Skeletal muscle tissue (tissue), 4 donors: Measurements from ENCODE around the gene GNPTAB. TPM values are rescaled to one million over a fixed set of nuclear protein-coding genes. Genes with fewer than 3 reads are reported as not detected.
"Not testable (repeated sequence)": the region's sequence is repeated elsewhere in the genome, so short reads cannot be mapped to it uniquely, and the experiment has no call there.

Experiments
- H3K27ac ChIP-seq: one replicate; pipeline ENCODE4 v1.7.0; 2013; ENCODE audit warnings: mild to moderate bottlenecking, low read depth, low read length, inconsistent platforms
- H3K27me3 ChIP-seq, 3 donors: one replicate each; pipeline ENCODE4 v1.7.0; 2013; ENCODE audit warnings: low read length in 3 of 3; ENCODE audit not compliant: control insufficient read depth in 3 of 3, insufficient read depth in 3 of 3
- H3K36me3 ChIP-seq, 3 donors: one replicate each; pipeline ENCODE4 v1.7.0; 2013; ENCODE audit warnings: low read length in 3 of 3; ENCODE audit not compliant: control insufficient read depth in 3 of 3, insufficient read depth in 3 of 3
- H3K4me1 ChIP-seq, 3 donors: one replicate each; pipeline ENCODE4 v1.7.0; 2013; ENCODE audit warnings: low read length in 3 of 3, mild to moderate bottlenecking in 3 of 3; ENCODE audit not compliant: control insufficient read depth in 3 of 3, insufficient read depth in 3 of 3
- H3K4me3 ChIP-seq, 3 donors: one replicate each; pipeline ENCODE4 v1.7.0; 2013; ENCODE audit warnings: low read length in 3 of 3
- H3K9ac ChIP-seq, 3 donors: one replicate each; pipeline ENCODE4 v1.7.0; 2013; ENCODE audit warnings: low read length in 3 of 3, mild to moderate bottlenecking in 3 of 3, moderate library complexity in 2 of 3, low read depth in 1 of 3
- H3K9me3 ChIP-seq, 3 donors: one replicate each; pipeline ENCODE4 v1.7.0; 2013; ENCODE audit warnings: low read length in 3 of 3; ENCODE audit not compliant: control insufficient read depth in 3 of 3
- total RNA-seq: library from RNA; depleted of rRNA; stranded (reverse); fragments of >200 nt; gene quantifications from one replicate; pipeline ENCODE4 v1.2.3, GENCODE V29; 2014
- donor health status: Osteomylitis.

The GNPTAB gene
- total RNA-seq, 1 donor from 2014 or later = 10.4 TPM

DNA sequence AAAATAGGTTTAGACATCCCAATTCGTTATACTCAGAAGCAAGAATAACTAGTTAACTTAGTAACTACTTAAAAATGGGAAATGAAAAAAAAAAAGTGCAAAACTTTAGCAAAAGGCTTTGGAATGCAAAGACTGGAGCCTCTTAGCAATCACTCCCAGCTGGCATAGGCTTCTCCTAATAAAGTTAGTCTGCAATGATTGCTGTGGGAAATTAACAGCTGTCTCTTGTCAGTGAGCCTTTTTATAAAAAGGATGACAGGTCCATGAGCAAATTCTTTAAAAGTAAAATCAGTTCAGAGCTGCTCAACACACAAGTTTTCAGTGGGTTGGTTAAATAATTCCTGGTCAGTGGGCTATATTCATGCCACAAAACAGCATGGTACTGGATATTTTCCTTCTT lies 84.1 kb downstream of the GNPTAB start:
- Histone ChIP-seq H3K4me1 (no peaks in the 10 kb centered on the region), H3K36me3 (peaks cover 35 to 61% (median 47%) of the 10 kb centered on the region in 3 donors), H3K27ac (no peak overlapping the region), H3K9ac (no peak overlapping the region), H3K27me3 (no peaks in the 10 kb centered on the region), H3K9me3 (no peaks in the 10 kb centered on the region), H3K4me3 (no peak overlapping the region)

- Histone ChIP-seq H3K36me3 (peaks cover 31 to 58% (median 43%) of the 10 kb centered on the region in 3 donors), H3K27me3 (no peaks in the 10 kb centered on the region)
Observed at GRCh38 chr12:101746196-101746595, 84.6 kb downstream of the GNPTAB start.

DNA sequence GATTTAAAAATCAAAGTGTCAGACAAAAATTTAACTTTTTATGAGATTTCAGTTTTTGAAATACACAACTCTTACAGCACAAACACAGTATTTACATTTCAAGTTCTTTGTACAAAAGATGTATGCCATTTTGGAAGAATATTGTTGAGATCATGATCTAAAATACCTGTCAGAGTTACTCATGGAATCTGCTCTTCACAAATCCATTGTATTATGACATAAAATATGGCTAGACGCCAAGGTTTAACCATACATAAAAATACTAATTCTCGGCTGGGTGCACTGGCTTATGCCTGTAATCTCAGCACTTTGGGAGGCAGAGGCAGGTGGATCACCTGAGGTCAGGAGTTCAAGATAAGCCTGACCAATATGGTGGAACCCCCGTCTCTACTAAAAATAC lies 85.3 kb downstream of the GNPTAB start:
- Histone ChIP-seq H3K27me3 (no peaks in the 10 kb centered on the region), H3K9me3 (no peaks in the 10 kb centered on the region), H3K4me1 (no peaks in the 10 kb centered on the region), H3K9ac (no peak overlapping the region), H3K27ac (no peak overlapping the region), H3K4me3 (no peak overlapping the region), H3K36me3 (peaks cover 28 to 52% (median 42%) of the 10 kb centered on the region in 3 donors)

More at GRCh38 chr12:101746196-101746595, 84.6 kb downstream of the GNPTAB start:
- Histone ChIP-seq H3K27ac (no peak overlapping the region), H3K4me3 (no peak overlapping the region), H3K9me3 (no peaks in the 10 kb centered on the region), H3K9ac (no peak overlapping the region), H3K4me1 (no peaks in the 10 kb centered on the region)

DNA sequence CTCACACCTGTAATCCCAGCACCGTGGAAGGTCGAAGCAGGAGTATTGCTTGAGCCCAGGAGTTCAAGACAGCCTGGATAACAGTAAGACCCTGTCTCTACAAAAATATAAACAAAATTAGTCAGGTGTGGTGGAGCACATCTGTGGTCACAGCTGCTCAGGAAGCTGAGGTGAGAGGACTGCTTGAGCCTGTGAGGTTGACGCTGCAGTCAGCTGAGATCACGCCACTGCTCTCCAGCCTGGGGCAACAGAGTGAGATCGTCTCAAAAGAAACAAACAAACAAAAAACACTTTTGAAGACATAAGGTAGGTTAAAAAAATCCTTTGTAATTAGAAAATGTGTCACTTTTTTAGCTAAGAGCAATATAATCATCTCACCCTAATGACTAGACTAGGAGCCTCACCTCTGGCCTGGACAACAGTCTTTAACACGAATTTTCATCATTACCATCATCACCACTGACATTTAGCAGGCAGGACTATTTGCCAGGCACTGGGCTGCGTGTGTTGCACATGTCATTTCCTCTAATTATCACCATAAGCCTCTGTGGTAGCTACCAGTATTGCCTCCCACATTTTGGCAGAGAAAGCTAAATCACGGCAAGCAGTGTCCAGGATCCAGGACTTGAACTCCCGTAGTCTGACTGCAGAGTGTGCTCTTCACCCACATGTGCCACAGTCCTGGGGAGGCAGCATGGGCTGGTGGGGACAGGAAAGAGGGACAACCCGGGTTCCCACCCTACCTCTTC lies 86.9 kb downstream of the GNPTAB start:
- Histone ChIP-seq H3K27ac (no peak overlapping the region), H3K4me1 (no peaks in the 10 kb centered on the region), H3K9me3 (no peaks in the 10 kb centered on the region), H3K4me3 (no peak overlapping the region), H3K27me3 (no peaks in the 10 kb centered on the region), H3K9ac (no peak overlapping the region), H3K36me3 (peaks cover 24 to 44% (median 38%) of the 10 kb centered on the region in 3 donors)

DNA sequence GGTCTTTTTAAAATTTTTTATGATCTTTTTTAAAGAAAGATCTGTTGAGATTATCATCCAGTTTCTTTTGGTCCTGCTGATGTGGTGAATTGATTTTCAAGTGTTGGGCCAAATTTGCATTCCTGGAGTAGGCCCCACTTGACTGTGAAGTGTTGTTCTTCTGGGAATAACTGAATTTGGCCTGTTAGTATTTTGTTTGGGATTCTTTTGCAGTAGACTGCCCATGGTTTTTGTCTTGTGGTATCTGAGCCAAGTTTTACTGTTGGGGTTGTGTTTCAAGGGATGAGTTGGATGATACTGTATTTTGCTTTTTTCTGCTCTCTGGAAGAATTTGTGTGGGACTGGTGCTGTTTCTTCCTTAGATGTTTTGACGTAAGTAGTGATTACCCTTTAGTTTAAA lies 87.5 kb downstream of the GNPTAB start:
- H3K4me1 ChIP-seq = no peaks in the 10 kb centered on the region
- no peak overlapping the region for H3K9ac ChIP-seq
- no peaks in the 10 kb centered on the region for H3K27me3 ChIP-seq
- no peak overlapping the region for H3K27ac ChIP-seq
- peaks cover 21 to 38% (median 32%) of the 10 kb centered on the region in 3 donors for H3K36me3 ChIP-seq
- H3K4me3 ChIP-seq = no peak overlapping the region
- no peaks in the 10 kb centered on the region for H3K9me3 ChIP-seq

DNA sequence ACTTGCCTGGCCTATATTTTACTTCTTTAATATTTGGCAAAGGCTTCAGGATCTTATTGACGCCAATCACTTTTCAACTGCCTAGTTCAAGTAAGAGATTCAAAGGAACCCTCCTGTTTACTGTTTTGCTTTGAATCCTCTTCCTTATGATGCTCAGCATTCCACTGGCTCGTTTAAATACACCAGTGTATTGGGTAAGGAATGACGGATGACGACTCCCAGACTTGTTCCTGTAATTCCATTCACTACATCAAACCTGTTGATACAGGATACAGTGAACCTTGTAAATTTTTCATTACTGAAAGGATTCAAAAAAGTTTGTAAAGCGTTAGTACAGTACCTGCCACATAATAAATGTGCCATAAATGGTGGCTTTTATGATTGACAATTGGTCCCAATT lies 89.8 kb downstream of the GNPTAB start:
- Histone ChIP-seq H3K4me1 (no peaks in the 10 kb centered on the region), H3K4me3 (no peak overlapping the region), H3K36me3 (peaks cover 12 to 19% (median 17%) of the 10 kb centered on the region in 3 donors), H3K27me3 (no peaks in the 10 kb centered on the region), H3K9me3 (no peaks in the 10 kb centered on the region), H3K9ac (no peak overlapping the region), H3K27ac (no peak overlapping the region)

DNA sequence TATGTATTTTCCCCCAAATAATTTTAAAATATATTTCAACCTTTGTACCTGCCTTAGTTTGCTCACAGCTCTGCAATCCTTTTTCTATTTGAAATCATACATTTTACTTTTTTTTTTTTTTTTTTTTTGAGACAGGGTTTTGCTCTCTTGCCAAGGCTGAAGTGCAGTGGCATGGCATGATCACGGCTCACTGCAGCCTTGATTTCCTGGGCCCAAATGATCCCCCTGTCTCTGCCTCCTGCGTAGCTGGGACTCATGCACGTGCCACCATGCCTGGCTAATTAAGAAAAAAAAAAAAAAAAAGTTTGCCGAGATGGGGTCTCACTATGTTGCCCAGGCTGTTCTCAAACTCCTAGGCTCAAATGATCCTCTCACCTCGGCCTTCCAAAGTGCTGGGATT lies 90.2 kb downstream of the GNPTAB start:
- Histone ChIP-seq H3K27ac (no peak overlapping the region), H3K4me1 (no peaks in the 10 kb centered on the region), H3K4me3 (no peak overlapping the region), H3K36me3 (peaks cover 12 to 19% (median 17%) of the 10 kb centered on the region in 3 donors), H3K27me3 (no peaks in the 10 kb centered on the region), H3K9ac (no peak overlapping the region), H3K9me3 (no peaks in the 10 kb centered on the region)

- H3K27me3 ChIP-seq = no peaks in the 10 kb centered on the region
- no peaks in the 10 kb centered on the region for H3K4me1 ChIP-seq
- H3K4me3 ChIP-seq = no peak within 1 kb of the TSS
- no peaks in the 10 kb centered on the region for H3K9me3 ChIP-seq
- H3K27ac ChIP-seq = no peak within 1 kb of the TSS
- peaks cover 9 to 11% (median 9%) of the 10 kb centered on the region in 3 donors for H3K36me3 ChIP-seq
- no peak within 1 kb of the TSS for H3K9ac ChIP-seq
Observed at GRCh38 chr12:101738920-101739665, 91.7 kb downstream of the GNPTAB start, which contains the start of gene SYCP3. Gene SYCP3 (minus strand): TSS chr12:101739462. CDS start chr12:101737935, 1,527 bp downstream.

DNA sequence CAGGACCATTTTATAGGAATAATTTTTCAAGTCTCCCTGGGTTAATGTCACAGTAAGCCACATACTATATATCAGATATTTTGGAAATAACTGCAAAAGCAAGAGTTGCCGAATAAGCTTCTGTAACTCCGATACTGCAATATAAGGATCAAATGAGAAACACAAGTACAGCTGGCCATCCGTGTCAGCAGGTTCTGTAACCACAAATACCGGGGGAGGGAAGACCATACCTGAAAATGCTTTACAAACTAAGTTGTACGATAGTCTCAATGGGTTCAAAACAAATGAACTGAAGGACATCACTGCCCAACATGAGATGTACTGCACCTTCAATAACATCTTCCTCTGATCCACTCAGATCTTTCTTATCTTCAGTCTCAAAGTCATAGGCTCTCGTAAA lies 93.3 kb downstream of the GNPTAB start:
- H3K4me3 ChIP-seq = no peak overlapping the region
- no peaks in the 10 kb centered on the region for H3K27me3 ChIP-seq
- no peak overlapping the region for H3K27ac ChIP-seq
- peaks cover 4 to 13% (median 4%) of the 10 kb centered on the region in 3 donors for H3K36me3 ChIP-seq
- no peaks in the 10 kb centered on the region for H3K9me3 ChIP-seq
- H3K9ac ChIP-seq = no peak overlapping the region
- no peaks in the 10 kb centered on the region for H3K4me1 ChIP-seq

- not testable (repeated sequence) for H3K9me3 ChIP-seq, H3K4me3 ChIP-seq, H3K4me1 ChIP-seq, H3K27me3 ChIP-seq, H3K27ac ChIP-seq, H3K9ac ChIP-seq
- H3K36me3 ChIP-seq = peaks cover 4 to 17% (median 11%) of the 10 kb centered on the region in 3 donors
Observed at GRCh38 chr12:101734482-101734881, 96.3 kb downstream of the GNPTAB start.
